GM21717 (cell line): Measurements from ENCODE around the gene CACNG4.

Experiments
- ATAC-seq: cut with Tn5 transposase; IDR thresholded peaks from one replicate; pipeline ENCODE4 v1.9.1; 2021; ENCODE audit warnings: mild to moderate bottlenecking, moderate library complexity; ENCODE audit not compliant: unreplicated experiment

Gene CACNG4

DNA sequence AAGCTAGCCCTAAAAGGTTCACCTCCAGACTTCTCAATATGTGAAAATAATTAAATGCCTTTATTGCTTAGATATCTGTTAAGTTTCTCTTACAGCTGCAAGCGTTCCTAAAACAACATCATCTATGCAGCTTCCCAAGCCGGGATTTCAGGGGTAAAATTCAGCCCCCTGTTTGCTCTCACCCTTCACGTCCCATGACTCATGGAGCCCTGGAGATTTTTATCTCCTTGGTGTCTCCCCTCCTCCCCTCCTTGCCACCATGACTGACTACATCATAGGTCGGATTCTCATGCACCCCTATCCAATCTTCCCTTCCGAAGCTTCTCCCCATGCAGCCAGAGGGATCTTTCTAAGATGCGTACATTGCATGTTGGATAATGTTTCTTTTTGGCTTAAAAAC lies 21.0 kb upstream of the CACNG4 start:
- ATAC-seq = no peak

- no peak for ATAC-seq
Measured at GRCh38 chr17:66944351-66945146, 20.0 kb upstream of the CACNG4 start.

GRCh38 chr17:66945147-66945835 lies 19.2 kb upstream of the CACNG4 start:
- no peak for ATAC-seq

DNA sequence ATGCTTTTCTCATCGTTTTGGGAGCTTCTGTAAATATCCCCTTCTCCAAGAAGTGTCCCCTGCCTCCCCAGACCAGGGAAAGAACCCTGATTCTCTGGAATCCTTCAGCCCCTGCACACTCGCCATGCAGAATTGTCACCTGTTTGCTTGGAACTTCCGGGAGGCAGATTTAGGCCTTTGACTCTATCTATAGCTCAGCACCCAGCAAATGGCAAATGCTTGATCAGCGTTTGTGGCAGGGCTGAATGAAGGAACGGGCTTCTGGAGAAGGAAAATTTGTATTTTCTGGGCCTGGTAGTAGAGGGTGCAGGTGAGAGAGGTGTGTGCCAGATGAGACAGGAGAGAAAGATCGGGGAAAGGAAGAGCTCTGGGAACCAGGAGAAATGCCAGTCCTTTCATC lies 18.3 kb upstream of the CACNG4 start:
- no peak for ATAC-seq

GRCh38 chr17:66947311-66947710 lies 17.2 kb upstream of the CACNG4 start:
- ATAC-seq = no peak

DNA sequence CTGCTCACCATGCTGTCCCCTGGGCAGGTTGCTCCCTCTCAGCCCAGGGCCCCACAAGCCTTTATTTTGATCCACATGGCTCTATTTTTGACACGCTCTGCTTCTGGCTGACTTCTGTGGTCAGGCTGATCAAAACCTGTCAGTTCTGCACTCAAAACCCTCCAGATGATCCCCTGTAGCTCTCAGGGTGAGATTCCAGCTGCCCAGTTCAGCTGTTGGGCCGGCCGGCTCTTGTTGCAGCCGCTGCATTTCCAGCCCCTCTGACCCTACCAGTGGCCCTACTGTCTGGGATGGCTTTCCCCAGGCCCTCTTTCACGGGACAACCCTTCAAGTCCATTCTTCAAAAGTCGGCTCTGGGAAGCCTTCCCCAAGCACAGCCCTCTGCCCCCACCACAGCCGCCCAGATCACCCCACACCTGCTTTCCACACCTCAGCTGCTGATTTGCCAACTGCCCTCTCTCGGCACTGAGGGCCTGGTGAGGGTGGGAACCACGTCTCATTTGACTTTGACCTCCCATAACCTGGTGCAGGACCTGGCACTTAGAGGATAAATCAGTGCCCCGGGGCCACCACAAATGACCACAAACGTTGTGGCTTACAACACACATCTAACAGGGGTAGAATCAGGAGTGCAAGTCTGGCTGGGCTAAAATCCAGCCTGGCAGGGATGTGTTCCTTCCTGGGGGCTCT lies 16.3 kb upstream of the CACNG4 start:
- no peak for ATAC-seq

DNA sequence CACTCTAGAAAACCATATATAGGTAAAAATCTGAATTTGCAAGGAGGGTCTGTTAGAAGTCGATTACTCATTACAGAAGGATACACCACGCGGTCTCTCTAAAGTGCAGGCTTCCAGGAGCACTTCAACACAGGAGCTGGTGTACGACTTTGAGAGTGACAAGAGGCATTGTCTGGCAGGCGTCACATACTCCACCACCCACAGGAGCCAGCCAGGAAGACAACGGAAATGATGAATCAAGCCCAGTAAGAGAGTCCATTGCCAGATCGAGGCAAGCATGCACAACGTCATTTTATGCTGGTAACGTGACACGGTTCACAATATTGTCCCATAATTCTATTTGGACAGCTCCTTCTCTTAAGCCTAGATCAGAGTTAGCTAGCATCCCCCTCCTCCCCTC lies 15.0 kb upstream of the CACNG4 start:
- ATAC-seq = no peak

DNA sequence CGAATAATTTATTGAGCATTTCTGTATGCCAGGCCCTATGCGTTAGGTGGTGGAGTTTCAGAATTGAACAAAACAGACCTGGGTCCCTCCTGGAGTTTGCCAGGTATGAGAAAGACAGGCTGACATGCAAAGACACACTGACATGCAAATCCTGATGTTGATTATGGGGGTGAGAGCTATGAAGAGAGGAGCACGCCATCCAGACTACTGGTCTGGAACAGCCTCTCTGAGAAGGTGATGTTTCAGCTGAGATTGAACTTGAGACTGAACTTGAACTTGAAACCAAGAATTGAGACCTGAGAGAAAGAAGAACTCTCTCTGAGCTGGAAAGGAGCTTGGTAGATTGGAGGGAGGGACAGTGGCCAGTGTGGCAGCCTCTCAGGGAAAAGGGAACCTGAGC lies 14.2 kb upstream of the CACNG4 start:
- no peak for ATAC-seq

GRCh38 chr17:66950886-66951604 lies 13.5 kb upstream of the CACNG4 start:
- no peak for ATAC-seq

DNA sequence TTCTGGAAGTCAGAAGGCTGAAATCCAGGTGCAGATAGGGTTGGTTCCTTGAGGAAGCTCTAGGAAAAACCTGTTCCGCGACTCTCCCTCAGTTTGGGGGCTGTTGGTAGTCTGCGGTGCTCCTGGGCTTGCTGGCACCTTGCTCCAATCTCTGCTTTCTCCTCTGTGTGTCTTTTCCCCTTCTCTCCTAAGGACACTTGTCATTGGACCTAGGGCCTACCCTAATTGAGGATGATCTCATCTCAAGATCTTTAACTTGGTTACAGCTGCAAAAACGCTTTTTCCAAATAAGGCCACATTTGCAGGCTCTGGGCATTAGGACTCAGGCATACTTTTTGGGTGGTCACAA lies 12.9 kb upstream of the CACNG4 start:
- no peak for ATAC-seq

DNA sequence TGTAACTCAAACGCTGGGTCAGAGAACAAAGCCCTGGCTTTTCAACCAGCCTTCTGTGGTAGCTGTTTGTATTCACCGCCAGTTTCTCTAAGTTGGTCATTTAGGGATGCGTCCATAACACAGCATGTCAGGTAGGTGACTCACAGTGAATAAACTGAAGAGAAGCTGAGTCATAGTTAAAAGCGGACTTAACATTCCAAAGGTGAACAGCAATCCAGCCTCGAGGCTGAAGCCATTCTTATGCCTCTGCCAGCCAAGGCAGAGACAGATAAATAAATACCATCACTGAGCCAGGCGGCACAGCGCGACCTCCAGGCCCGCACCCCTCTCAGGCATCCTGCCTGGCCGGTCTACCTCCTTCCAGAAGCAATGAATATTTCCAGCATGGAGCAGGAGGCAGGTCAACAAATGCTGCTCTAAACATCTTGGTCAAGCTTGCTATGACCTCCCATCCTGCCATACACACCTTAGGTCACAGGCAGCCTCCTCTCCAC lies 12.4 kb upstream of the CACNG4 start:
- ATAC-seq = no peak

GRCh38 chr17:66952681-66953629 lies 11.6 kb upstream of the CACNG4 start:
- no peak for ATAC-seq

DNA sequence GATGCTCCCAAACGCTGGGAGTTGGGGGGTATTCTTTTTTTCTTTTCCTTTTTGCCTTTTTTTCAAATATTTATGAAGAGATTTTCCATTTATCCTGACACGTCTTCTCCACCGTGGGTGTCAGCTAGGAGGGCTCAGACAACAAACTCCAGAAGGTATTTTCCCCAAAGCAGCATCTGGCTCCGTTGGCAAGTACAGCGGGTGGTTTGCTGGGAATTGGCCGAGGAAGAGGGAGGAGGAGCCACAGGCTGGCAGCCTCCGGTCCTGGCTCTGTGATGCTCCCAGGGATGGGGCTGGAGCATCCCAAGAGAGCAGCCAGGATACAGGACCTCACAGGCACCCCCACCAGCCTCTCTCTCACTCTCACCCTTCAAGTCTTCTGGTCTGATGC lies 10.9 kb upstream of the CACNG4 start:
- ATAC-seq = no peak

- no peak for ATAC-seq
Measured at GRCh38 chr17:66954632-66955031, 9.9 kb upstream of the CACNG4 start.

DNA sequence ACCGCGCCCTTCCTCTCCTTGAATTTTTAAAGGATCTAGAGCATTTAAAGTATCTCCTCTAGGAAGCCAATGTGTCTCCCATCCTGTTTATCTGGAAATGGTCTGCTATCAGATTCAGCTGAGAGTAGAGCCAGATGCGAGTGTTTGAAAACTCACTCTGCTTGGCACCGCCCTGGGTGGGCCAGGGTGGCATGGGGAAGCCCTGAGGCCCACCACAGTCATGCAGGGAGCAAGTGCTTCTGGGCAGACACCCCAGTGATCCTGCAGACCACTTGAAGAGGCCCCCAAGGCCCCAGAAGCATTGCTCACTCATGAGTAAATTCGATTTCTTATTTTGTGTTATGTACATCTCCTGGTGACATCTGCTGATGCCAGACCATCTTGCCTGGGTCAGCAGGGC lies 8.7 kb upstream of the CACNG4 start:
- no peak for ATAC-seq

- no peak for ATAC-seq
Measured at GRCh38 chr17:66956941-66957340, 7.6 kb upstream of the CACNG4 start.

GRCh38 chr17:66957343-66957742 lies 7.2 kb upstream of the CACNG4 start:
- no peak for ATAC-seq

DNA sequence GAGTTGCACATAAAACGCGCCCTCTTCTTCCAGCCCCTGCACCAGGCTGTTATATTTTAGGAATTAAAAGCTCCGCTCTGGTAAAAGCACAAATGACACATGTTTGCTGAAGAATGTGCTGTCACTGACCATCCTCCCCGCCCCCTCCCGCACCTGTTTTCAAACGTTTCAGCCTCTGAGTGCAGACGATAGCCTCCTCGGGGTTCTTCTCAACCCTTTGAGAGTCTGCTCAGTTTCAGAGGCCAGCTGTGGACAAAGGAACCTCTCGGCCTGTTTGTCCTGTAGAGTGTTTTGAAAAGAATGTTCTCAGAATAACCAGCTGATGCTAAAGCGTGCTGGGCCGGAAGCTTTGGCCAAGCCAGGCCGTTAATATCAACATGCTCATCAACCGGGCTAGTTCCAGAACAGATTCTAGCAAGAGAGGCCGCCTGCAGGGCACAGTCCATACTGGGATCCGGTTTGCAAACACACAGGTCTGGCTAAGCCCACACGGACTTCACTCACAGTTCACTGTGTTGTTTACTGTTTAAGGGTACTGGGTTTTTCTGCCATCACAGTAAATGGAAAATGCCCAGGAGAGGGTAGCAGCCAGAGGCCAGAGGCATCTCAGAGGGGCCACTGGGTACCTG lies 6.4 kb upstream of the CACNG4 start:
- no peak for ATAC-seq

DNA sequence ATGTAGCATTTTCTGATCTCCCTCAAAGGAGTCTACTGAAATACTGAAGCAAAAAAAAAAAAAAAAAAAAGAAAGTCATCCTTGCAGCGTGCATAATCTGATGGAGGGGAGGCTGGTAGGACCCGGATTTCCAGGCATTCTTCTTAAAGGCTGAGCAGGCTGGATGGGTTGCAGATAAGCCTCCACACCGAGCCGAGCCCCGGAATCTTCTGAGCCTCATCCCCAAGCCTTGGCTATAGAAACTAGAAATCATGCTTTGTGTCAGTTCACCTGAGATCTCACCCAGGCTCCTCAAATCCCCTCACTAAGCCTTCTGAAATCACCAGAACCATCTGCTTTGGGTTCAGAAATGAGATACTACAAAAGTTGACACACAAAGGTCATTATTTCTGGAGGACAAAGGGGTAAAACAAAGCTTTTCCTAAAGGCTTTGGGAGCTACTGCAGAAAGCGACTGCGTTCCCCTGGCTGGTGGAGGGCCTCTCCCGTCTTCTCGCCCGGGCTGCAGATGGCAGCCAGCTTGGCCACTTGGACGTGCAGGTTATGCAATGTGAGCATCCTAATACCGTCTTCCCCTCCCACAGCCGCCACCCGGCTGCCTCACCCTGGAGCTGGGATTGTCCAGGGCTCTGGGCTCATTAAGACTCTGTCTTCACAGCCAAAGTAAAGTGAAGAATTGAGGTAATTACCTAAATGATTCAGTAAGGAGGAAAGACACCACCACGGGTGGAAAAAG lies 4.7 kb upstream of the CACNG4 start:
- ATAC-seq = no peak
